GM20431 (cell line): ENCODE measurements around the gene PIK3R6.

Experiments used
- in situ Hi-C: fragments of 300-500 bp; cut with MseI, MboI; formaldehyde crosslinking; loops from one replicate; pipeline ENCODE4 v1.15.0; 2020; ENCODE audit warnings: low sequenced_read_pairs; ENCODE audit not compliant: unreplicated experiment

The PIK3R6 gene

DNA sequence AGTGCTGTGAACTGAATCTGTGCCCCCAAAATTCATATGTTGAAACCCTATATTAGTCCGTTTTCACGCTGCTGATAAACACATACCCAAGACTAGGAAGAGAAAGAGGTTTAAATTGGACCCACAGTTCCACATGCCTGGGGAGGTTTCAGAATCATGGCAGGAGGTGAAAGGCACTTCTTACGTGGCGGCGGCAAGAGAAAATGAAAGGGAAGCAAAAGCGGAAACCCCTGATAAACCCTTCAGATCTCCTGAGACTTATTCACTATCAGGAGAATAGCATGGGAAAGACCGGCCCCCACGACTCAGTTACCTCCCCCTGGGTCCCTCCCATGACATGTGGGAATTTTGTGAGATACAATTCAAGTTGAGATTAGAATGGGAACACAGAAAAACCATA lies 105.5 kb downstream of the PIK3R6 start:
- in situ Hi-C loops: no loop called here

GRCh38 chr17:8758137-8758596 lies 109.3 kb downstream of the PIK3R6 start, which contains the start of gene SPDYE4:
Gene SPDYE4, minus strand, starts transcription at chr17:8758546. Its CDS starts 164 bp downstream, at chr17:8758382.
- in situ Hi-C loops: no loop called here

DNA sequence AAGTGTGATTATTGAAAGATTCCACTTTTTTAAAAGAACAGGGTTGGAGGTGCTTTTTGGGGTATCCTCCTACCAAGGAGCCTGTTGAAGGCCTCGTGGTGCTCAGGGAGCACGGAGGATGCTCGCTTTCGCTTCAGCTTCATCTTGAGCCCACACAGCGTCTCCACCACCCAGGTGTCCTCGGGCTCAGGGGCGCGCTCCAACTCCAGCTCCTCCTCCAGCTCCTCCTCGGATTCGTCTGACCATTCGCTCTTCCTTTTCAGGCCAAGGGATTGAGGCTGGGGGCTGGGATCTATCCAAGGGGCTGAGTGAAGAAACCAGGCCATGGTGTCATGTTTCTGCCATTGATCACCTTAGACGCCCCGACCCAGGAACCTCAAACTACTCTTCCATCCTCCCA lies 110.3 kb downstream of the PIK3R6 start:
- in situ Hi-C loops: no loop called here

GRCh38 chr17:8755590-8756255 lies 111.8 kb downstream of the PIK3R6 start:
- in situ Hi-C loops: no loop called here

DNA sequence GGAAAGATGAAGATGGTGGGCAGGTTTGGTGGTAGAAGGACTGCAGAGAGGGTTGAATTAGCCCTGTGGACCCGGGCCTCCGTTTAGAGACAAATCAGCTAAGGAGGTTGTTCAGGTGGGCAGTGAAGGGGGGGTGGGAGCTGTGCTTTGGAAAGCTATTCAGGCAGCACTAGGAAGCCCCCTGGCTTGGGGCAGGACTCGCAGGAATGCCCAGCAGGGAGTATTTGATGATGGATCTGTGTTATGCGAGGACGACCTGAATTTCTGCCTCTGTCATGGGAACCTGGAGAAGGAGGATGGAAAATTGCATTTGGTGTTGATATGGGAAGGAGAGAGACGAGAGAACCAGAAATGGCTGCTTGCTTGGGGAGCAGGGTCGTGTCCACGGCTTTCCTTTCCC lies 112.6 kb downstream of the PIK3R6 start:
- in situ Hi-C loops: no loop called here

GRCh38 chr17:8753976-8754440 lies 113.5 kb downstream of the PIK3R6 start:
- in situ Hi-C loops: no loop called here

- in situ Hi-C loops: no loop called here
Observed at GRCh38 chr17:8753136-8753975, 114.1 kb downstream of the PIK3R6 start.
